ENCODE data around the gene LEKR1. TPM values are rescaled to one million over a fixed set of nuclear protein-coding genes. Genes with fewer than 3 reads are reported as not detected.

The LEKR1 gene
- total and polyA plus RNA-seq, 2 of the 13 experiments (the other 11 are each of a cell fraction or from before 2014, with no cell fraction given), result 0.49 to 1.5 TPM

DNA sequence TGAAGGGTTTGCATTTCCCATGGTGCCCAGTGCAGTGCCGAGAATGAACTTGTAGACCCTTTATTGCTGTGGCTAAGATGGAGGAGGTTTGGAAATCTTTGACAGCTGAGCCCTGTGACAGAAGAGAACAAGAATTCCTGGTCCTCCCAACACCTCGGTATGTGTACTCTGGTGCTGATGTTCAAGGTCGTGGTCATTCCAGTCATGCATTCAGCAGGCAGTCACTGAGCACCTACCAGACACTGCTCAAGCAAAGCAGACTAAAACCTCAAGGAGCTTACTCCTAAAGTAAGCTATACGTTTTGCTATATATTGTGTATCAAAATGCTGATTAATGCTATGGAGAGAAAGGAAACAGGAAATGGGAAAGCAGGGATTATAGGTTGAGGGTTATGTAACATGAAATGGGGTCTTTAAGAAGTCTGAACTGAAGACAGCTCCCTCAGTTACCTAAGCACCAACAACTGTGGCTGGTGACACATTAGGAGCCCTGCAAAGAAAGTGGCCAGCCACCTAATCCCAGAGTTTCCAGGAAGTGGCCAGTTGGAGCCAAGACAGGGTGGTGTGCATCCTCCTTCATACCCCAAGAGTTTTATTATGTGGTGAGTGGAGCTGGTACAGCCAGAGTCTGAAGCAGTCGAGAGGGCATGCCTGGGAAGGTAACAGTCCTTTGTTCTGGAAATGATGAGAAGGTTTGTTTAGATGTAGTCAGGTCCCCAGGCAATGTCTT, 268.8 kb downstream of the LEKR1 start (continued):
- no peak for TF ChIP-seq NFYC (CRISPR knock-in tag; IDR thresholded peaks at IDR 0.05)
- peak; percentile 74 for TF ChIP-seq MED1 (CRISPR knock-in tag; IDR thresholded peaks at IDR 0.05)
- TF ChIP-seq ZNF335 (CRISPR knock-in tag; IDR thresholded peaks at IDR 0.05), result 0 out of 2 replicates have a peak, but pooled peaks have one; percentile 24
- TF ChIP-seq ZNF883 (CRISPR knock-in tag; IDR thresholded peaks at IDR 0.05; ENCODE audit: not compliant biosample characterization), result no peak
- TF ChIP-seq ZNF790 (CRISPR knock-in tag; IDR thresholded peaks at IDR 0.05; ENCODE audit: borderline replicate concordance), result no peak
- TF ChIP-seq PLRG1 (conservative IDR thresholded peaks at IDR 0.05), result no peak
- TF ChIP-seq ZNF782 (CRISPR knock-in tag; IDR thresholded peaks at IDR 0.05; ENCODE audit: borderline replicate concordance), result no peak
- TF ChIP-seq MIER2 (CRISPR knock-in tag; IDR thresholded peaks at IDR 0.05), result no peak
- no peak for TF ChIP-seq ZNF235 (CRISPR knock-in tag; IDR thresholded peaks at IDR 0.05; ENCODE audit: borderline replicate concordance)
- no peak for TF ChIP-seq ZNF616 (CRISPR knock-in tag; IDR thresholded peaks at IDR 0.05; ENCODE audit: low read depth)
- no peak for TF ChIP-seq ZBTB10 (CRISPR knock-in tag; IDR thresholded peaks at IDR 0.05; ENCODE audit: borderline replicate concordance)
- TF ChIP-seq MXI1 (IDR thresholded peaks at IDR 0.05; ENCODE audit: borderline replicate concordance, low read depth, low read length), result peak; percentile 21; the same call in 1 of the 3 replicates
- TF ChIP-seq ZNF552 (CRISPR knock-in tag; IDR thresholded peaks at IDR 0.05; ENCODE audit: borderline replicate concordance), result no peak
- TF ChIP-seq, protein P1, sequence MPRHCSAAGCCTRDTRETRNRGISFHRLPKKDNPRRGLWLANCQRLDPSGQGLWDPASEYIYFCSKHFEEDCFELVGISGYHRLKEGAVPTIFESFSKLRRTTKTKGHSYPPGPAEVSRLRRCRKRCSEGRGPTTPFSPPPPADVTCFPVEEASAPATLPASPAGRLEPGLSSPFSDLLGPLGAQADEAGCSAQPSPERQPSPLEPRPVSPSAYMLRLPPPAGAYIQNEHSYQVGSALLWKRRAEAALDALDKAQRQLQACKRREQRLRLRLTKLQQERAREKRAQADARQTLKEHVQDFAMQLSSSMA (CRISPR knock-in tag; IDR thresholded peaks at IDR 0.05), result no peak
- TF ChIP-seq JUNB (CRISPR knock-in tag; IDR thresholded peaks at IDR 0.05; ENCODE audit: borderline replicate concordance), result no peak
- TF ChIP-seq ZBTB7A (CRISPR knock-in tag; IDR thresholded peaks at IDR 0.05), result no peak
- 0 out of 2 replicates have a peak, but pooled peaks have one; percentile 20 for TF ChIP-seq HNF4G (IDR thresholded peaks at IDR 0.05; ENCODE audit: borderline replicate concordance, low read depth, low read length)
- TF ChIP-seq HNF4G (CRISPR knock-in tag; IDR thresholded peaks at IDR 0.05; ENCODE audit: borderline replicate concordance, low read depth), result no peak
- no peak for TF ChIP-seq ZNF670 (CRISPR knock-in tag; IDR thresholded peaks at IDR 0.05; ENCODE audit: borderline replicate concordance)
- no peak for TF ChIP-seq NBN (conservative IDR thresholded peaks at IDR 0.05)
- no peak for TF ChIP-seq TFDP1 (CRISPR knock-in tag; IDR thresholded peaks at IDR 0.05; ENCODE audit: borderline replicate concordance)
